DMS153 treated with DMSO at 0.1 percent for 48 hours (cell line): Measurements from ENCODE around the gene UCHL5.

ENCODE experiments used
- DNase-seq: peaks from one replicate; lab custom pipeline; 2025; ENCODE audit not compliant: unreplicated experiment; lab: John Stamatoyannopoulos, UW

Gene UCHL5

DNA sequence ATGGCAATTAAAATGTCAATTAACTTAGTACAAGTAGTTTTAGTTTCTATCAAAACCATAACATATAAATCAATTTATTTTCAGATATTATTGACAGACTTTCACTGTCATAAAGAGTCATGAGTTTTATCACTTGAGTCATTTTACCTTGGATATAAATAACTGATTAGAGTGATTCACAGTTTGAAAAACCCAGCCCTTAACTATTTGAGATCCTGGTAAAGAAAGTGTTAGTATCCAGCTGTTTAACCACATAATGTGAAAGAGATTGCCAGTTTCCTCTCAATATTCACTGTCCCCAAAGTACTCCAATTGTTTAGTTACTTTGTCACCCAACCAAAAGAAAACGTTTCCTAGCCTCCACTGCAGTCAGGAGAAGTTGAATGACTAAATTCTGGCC lies 91.3 kb downstream of the UCHL5 start:
- no peak for DNase-seq

DNA sequence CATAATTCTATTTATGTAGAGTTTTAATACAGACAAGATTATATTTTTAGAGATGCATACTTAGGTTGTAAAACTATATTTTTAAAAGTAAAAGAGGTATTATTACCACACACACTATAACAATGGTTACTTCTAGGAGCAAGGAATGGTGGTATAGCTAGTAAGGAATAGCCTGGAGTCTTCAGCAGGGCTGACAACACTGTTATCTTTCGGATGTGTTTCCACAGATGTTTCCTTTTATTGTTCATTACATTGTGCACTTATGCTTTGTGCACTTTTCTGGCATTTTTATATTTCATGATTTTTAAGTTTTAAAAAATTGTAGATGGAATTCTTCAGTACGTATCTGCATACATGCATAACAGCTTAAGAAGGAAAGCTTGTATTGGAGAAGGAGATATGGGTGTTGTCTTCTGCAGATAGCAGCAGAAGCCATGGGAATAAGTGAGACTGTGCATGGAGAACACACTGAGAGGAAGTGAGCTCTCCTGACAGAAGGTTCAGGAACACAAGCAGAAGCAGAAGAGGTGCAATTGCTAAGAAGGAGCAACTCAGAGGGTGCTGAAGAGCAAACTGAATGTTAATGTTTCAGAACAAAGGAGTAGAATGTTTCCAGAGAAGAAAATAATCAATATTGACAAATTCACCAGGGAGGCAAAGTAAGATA lies 91.8 kb downstream of the UCHL5 start:
- DNase-seq: no peak

DNA sequence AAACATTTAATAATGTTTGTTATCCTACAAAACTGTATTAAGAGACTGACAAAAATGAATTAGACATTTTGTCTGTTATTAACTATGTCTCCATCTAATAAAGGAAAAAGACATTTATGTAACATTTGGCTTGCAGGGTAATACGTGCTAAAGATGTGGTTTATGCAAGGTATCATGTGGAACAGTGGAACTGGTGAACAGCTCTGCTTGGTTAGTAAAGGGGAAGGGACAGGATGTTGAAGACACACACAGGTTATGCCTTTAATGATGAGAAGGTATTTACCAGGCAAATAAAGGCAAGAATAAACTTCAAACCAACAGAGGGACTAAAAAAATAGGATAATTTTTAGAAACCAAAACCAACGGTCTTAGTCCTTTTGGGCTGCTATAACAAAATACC lies 93.1 kb downstream of the UCHL5 start:
- no peak for DNase-seq

DNA sequence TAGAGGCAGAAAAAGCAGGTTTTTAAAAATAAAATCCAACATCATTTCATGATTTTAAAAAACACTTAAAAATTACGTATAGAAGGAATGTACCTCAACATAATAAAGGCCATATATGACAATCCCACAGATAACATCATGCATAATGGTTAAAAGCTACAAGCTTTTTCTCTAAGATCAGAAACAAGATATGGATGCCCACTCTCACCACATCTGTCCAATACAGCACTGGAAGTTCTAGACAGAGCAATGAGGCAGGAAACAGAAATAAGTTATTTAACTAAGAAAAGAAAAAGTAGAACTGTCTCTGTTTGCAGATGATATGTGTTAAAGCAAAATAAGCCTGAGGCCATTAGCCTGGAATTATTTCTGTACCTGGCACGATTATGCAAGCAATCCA lies 96.3 kb downstream of the UCHL5 start:
- no peak for DNase-seq
